Duodenal mucosa (tissue), 2 donors: ENCODE results near the gene DDX39A.

Source experiments
- H3K27ac ChIP-seq: one replicate; pipeline ENCODE4 v1.7.0; 2013; ENCODE audit warnings: low read depth, low read length
- H3K27me3 ChIP-seq, 2 donors: one replicate each; pipeline ENCODE4 v1.7.0; 2013; ENCODE audit warnings: low read length in 2 of 2, control low read depth in 1 of 2; ENCODE audit not compliant: insufficient read depth in 2 of 2, control insufficient read depth in 1 of 2
- H3K36me3 ChIP-seq, 2 donors: one replicate each; pipeline ENCODE4 v1.7.0; 2013; ENCODE audit warnings: low read length in 2 of 2, control low read depth in 1 of 2; ENCODE audit not compliant: insufficient read depth in 2 of 2, control insufficient read depth in 1 of 2
- H3K4me1 ChIP-seq, 2 donors: one replicate each; pipeline ENCODE4 v1.7.0; 2013; ENCODE audit warnings: low read length in 2 of 2, control low read depth in 1 of 2; ENCODE audit not compliant: insufficient read depth in 2 of 2, control insufficient read depth in 1 of 2
- H3K4me3 ChIP-seq, 2 donors: one replicate each; pipeline ENCODE4 v1.7.0; 2013; ENCODE audit warnings: low read length in 2 of 2, low read depth in 1 of 2
- H3K9ac ChIP-seq, 2 donors: one replicate each; pipeline ENCODE4 v1.7.0; 2013; ENCODE audit warnings: low read length in 2 of 2, low read depth in 1 of 2
- H3K9me3 ChIP-seq, 2 donors: one replicate each; pipeline ENCODE4 v1.7.0; 2013; ENCODE audit warnings: low read length in 2 of 2, control low read depth in 1 of 2; ENCODE audit not compliant: control insufficient read depth in 1 of 2

Gene DDX39A

GRCh38 chr19:14414926-14415690 is 4.0 kb downstream of the DDX39A start:
- Histone ChIP-seq H3K27ac (no peak overlapping the region), H3K9me3 (no peaks in the 10 kb centered on the region), H3K4me1 (peaks cover 24 to 30% of the 10 kb centered on the region in 2 donors), H3K4me3 (no peak overlapping the region), H3K27me3 (no peaks in the 10 kb centered on the region), H3K9ac (no peak overlapping the region), H3K36me3 (peaks cover 24 to 37% of the 10 kb centered on the region in 2 donors)

GRCh38 chr19:14413693-14414181 is 5.4 kb downstream of the DDX39A start:
- Histone ChIP-seq H3K36me3 (peaks cover 34 to 50% of the 10 kb centered on the region in 2 donors), H3K9ac (no peak overlapping the region)

GRCh38 chr19:14412996-14413692 is 6.0 kb downstream of the DDX39A start:
- Histone ChIP-seq H3K27ac (no peak overlapping the region), H3K9ac (no peak overlapping the region), H3K27me3 (no peaks in the 10 kb centered on the region), H3K9me3 (no peaks in the 10 kb centered on the region), H3K36me3 (peaks cover 38 to 56% of the 10 kb centered on the region in 2 donors), H3K4me3 (no peak overlapping the region), H3K4me1 (peaks cover 29 to 46% of the 10 kb centered on the region in 2 donors)

More at GRCh38 chr19:14413693-14414181, 5.4 kb downstream of the DDX39A start:
- Histone ChIP-seq H3K4me3 (no peak overlapping the region), H3K27ac (no peak overlapping the region), H3K27me3 (no peaks in the 10 kb centered on the region), H3K4me1 (peaks cover 23 to 40% of the 10 kb centered on the region in 2 donors), H3K9me3 (no peaks in the 10 kb centered on the region)

- Histone ChIP-seq H3K4me3 (no peak overlapping the region), H3K27ac (no peak overlapping the region), H3K4me1 (peaks cover 35 to 52% of the 10 kb centered on the region in 2 donors), H3K9me3 (no peaks in the 10 kb centered on the region), H3K27me3 (no peaks in the 10 kb centered on the region), H3K9ac (no peak overlapping the region), H3K36me3 (peaks cover 38 to 63% of the 10 kb centered on the region in 2 donors)
Measured at GRCh38 chr19:14412324-14412995, 6.7 kb downstream of the DDX39A start.

- peaks cover 41 to 66% of the 10 kb centered on the region in 2 donors for H3K36me3 ChIP-seq
Measured at GRCh38 chr19:14411938-14412245, 7.2 kb downstream of the DDX39A start.

GRCh38 chr19:14411161-14411937 is 7.8 kb downstream of the DDX39A start:
- H3K36me3 ChIP-seq: peaks cover 43 to 72% of the 10 kb centered on the region in 2 donors

More at GRCh38 chr19:14411938-14412245, 7.2 kb downstream of the DDX39A start:
- Histone ChIP-seq H3K27me3 (no peaks in the 10 kb centered on the region), H3K9me3 (no peaks in the 10 kb centered on the region), H3K27ac (no peak overlapping the region), H3K4me1 (peaks cover 31 to 52% of the 10 kb centered on the region in 2 donors), H3K4me3 (no peak overlapping the region), H3K9ac (no peak overlapping the region)

GRCh38 chr19:14410091-14411051 is 8.8 kb downstream of the DDX39A start:
- Histone ChIP-seq H3K36me3 (peaks cover 47 to 78% of the 10 kb centered on the region in 2 donors), H3K9ac (no peak overlapping the region), H3K4me3 (no peak overlapping the region), H3K9me3 (no peaks in the 10 kb centered on the region), H3K4me1 (peaks cover 23 to 46% of the 10 kb centered on the region in 2 donors), H3K27ac (no peak overlapping the region), H3K27me3 (no peaks in the 10 kb centered on the region)

More at GRCh38 chr19:14411161-14411937, 7.8 kb downstream of the DDX39A start:
- no peak overlapping the region for H3K27ac ChIP-seq
- no peaks in the 10 kb centered on the region for H3K9me3 ChIP-seq
- H3K4me1 ChIP-seq: peaks cover 26 to 51% of the 10 kb centered on the region in 2 donors
- H3K27me3 ChIP-seq: no peaks in the 10 kb centered on the region
- no peak overlapping the region for H3K4me3 ChIP-seq
- H3K9ac ChIP-seq: no peak overlapping the region

- Histone ChIP-seq H3K9me3 (no peaks in the 10 kb centered on the region), H3K4me1 (peaks cover 23 to 46% of the 10 kb centered on the region in 2 donors), H3K27me3 (no peaks in the 10 kb centered on the region), H3K9ac (no peak overlapping the region), H3K27ac (no peak overlapping the region), H3K4me3 (no peak overlapping the region), H3K36me3 (peaks cover 52 to 85% of the 10 kb centered on the region in 2 donors)
Measured at GRCh38 chr19:14409146-14410023, 9.8 kb downstream of the DDX39A start.
